Activated B cell treated with CpG ODN at 0.5 μM for 24 hours (primary cell): ENCODE results near the gene EEFSEC. TPM values are rescaled to one million over a fixed set of nuclear protein-coding genes. Genes with fewer than 3 reads are reported as not detected.

Experiments
- ATAC-seq: fragments of 200-7000 bp; cut with Tn5 transposase; one replicate; pipeline ENCODE4 v1.10.0; 2021; ENCODE audit warnings: low read depth, mild to moderate bottlenecking, moderate library complexity
- CTCF ChIA-PET: fragments of 350-600 bp; sonication (Branson Sonifier 250); formaldehyde crosslinking; loops from one replicate; lab custom pipeline; 2021; ENCODE audit warnings: antibody characterized with exemption; lab: Charles Lee
- POLR2A ChIA-PET: fragments of 350-600 bp; sonication (Branson Sonifier 250); formaldehyde crosslinking; loops from one replicate; lab custom pipeline; 2021; ENCODE audit warnings: antibody characterized with exemption; lab: Charles Lee
- DNase-seq: peaks from one replicate; pipeline ENCODE4 v3.0.0; 2022
- H3K27ac Mint-ChIP-seq: one replicate; pipeline ENCODE4 v1.8.0; 2020; ENCODE audit warnings: mixed read lengths
- H3K27me3 Mint-ChIP-seq: one replicate; pipeline ENCODE4 v1.8.0; 2021; ENCODE audit warnings: mixed read lengths
- H3K36me3 Mint-ChIP-seq: one replicate; pipeline ENCODE4 v1.8.0; 2021; ENCODE audit warnings: low read depth, mixed read lengths
- H3K4me1 Mint-ChIP-seq: one replicate; pipeline ENCODE4 v1.8.0; 2021; ENCODE audit warnings: mixed read lengths
- H3K4me3 Mint-ChIP-seq: one replicate; pipeline ENCODE4 v1.8.0; 2020; ENCODE audit warnings: mild to moderate bottlenecking, mixed read lengths
- H3K9me3 Mint-ChIP-seq: one replicate; pipeline ENCODE4 v1.8.0; 2020; ENCODE audit warnings: mixed read lengths
- intact Hi-C: fragments of 100-400 bp; cut with micrococcal nuclease; formaldehyde crosslinking; loops from one replicate; pipeline ENCODE4 v1.15.1; 2024
- total RNA-seq: library from RNA; stranded (reverse); gene quantifications from 2 replicates; pipeline ENCODE4 v1.2.3, GENCODE V29; 2022
- TF ChIP-seq, protein P1 (sequence below): fragments of 200-600 bp; IDR thresholded peaks from one replicate; pipeline ENCODE4 v1.8.0; 2022; ENCODE audit warnings: antibody characterized with exemption, mild to moderate bottlenecking

Gene EEFSEC
- total RNA-seq, 1 donor from 2014 or later: 20.0 TPM

- no peak overlapping the region for H3K4me3 Mint-ChIP-seq
- TF ChIP-seq, protein P1, sequence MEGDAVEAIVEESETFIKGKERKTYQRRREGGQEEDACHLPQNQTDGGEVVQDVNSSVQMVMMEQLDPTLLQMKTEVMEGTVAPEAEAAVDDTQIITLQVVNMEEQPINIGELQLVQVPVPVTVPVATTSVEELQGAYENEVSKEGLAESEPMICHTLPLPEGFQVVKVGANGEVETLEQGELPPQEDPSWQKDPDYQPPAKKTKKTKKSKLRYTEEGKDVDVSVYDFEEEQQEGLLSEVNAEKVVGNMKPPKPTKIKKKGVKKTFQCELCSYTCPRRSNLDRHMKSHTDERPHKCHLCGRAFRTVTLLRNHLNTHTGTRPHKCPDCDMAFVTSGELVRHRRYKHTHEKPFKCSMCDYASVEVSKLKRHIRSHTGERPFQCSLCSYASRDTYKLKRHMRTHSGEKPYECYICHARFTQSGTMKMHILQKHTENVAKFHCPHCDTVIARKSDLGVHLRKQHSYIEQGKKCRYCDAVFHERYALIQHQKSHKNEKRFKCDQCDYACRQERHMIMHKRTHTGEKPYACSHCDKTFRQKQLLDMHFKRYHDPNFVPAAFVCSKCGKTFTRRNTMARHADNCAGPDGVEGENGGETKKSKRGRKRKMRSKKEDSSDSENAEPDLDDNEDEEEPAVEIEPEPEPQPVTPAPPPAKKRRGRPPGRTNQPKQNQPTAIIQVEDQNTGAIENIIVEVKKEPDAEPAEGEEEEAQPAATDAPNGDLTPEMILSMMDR: no peak
- intact Hi-C loops: no loop called here
- no peaks in the 10 kb centered on the region for H3K27me3 Mint-ChIP-seq
- ATAC-seq (no peak), DNase-seq (no peak)
- ChIA-PET POLR2A (no interaction called here), CTCF (no interaction called here)
- no peaks in the 10 kb centered on the region for H3K4me1 Mint-ChIP-seq
- no peaks in the 10 kb centered on the region for H3K9me3 Mint-ChIP-seq
- H3K36me3 Mint-ChIP-seq: peaks cover 74% of the 10 kb centered on the region
- H3K27ac Mint-ChIP-seq: no peak overlapping the region
Measured at GRCh38 chr3:128269006-128269775, 115.9 kb downstream of the EEFSEC start.

GRCh38 chr3:128269796-128270195, 116.5 kb downstream of the EEFSEC start:
- ChIA-PET POLR2A (no interaction called here), CTCF (no interaction called here)
- Mint-ChIP-seq H3K4me3 (no peak overlapping the region), H3K36me3 (peaks cover 67% of the 10 kb centered on the region), H3K27me3 (no peaks in the 10 kb centered on the region), H3K27ac (no peak overlapping the region), H3K9me3 (no peaks in the 10 kb centered on the region), H3K4me1 (no peaks in the 10 kb centered on the region)
- ATAC-seq: no peak
- TF ChIP-seq, protein P1: no peak
- no peak for DNase-seq
- intact Hi-C loops: no loop called here

- no peak for DNase-seq
- no peak overlapping the region for H3K27ac Mint-ChIP-seq
- ChIA-PET CTCF (no interaction called here), POLR2A (no interaction called here)
- H3K36me3 Mint-ChIP-seq: peaks cover 58% of the 10 kb centered on the region
- no peaks in the 10 kb centered on the region for H3K27me3 Mint-ChIP-seq
- no peaks in the 10 kb centered on the region for H3K9me3 Mint-ChIP-seq
- no peaks in the 10 kb centered on the region for H3K4me1 Mint-ChIP-seq
- no peak overlapping the region for H3K4me3 Mint-ChIP-seq
- intact Hi-C loops: no loop called here
- TF ChIP-seq, protein P1: no peak
- no peak for ATAC-seq
Measured at GRCh38 chr3:128270559-128271492, 117.5 kb downstream of the EEFSEC start.

DNA sequence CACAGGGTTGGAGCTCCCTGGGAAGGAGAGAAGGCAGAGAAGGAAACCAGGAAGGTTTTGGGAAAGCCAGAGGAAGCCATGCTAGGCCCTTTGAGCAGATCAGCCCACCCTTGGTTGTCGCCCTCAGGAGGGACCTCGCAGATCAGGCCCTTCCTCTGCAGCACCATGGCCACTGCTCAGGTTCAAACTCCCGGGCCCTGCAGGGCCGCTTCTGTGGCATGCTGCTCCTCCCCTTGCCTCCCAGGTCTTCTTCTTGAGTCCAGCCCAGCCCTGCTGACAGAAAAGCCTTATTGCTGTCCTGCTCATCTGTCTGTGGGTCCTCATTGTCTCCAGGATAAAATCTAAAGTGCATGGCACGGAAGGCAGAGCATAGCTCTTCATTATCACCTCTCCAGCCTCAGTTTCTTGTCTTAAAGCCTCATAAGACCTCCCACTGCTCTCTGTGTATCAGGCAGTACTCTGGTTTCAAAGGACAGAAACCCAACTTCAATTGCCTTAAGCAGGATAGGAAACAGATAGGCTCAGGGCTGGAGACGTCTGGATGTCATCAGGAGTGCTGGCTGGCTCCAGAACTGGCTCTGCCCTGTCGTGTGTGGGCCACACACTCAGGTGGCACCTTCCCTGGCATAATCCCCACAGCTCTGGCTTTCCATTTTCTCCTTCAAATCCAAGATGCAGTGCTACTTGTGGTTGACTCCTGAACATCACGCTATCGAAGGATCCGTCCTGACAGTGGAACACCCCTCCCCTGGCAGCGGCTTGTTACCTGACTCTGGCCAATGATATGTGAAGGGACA, 118.5 kb downstream of the EEFSEC start:
- H3K36me3 Mint-ChIP-seq: peaks cover 52% of the 10 kb centered on the region
- DNase-seq: no peak
- H3K4me1 Mint-ChIP-seq: no peaks in the 10 kb centered on the region
- H3K27me3 Mint-ChIP-seq: no peaks in the 10 kb centered on the region
- ChIA-PET CTCF (no interaction called here), POLR2A (no interaction called here)
- no peak overlapping the region for H3K27ac Mint-ChIP-seq
- intact Hi-C loops: no loop called here
- no peak for ATAC-seq
- TF ChIP-seq, protein P1: no peak
- no peak overlapping the region for H3K4me3 Mint-ChIP-seq
- no peaks in the 10 kb centered on the region for H3K9me3 Mint-ChIP-seq
